Heart left ventricle (tissue), 16 donors: ENCODE data around the gene RCCD1. TPM values are rescaled to one million over a fixed set of nuclear protein-coding genes. Genes with fewer than 3 reads are reported as not detected.

Experiments used
- ATAC-seq, 4 donors: fragments of 200-7000 bp; cut with Tn5 transposase; one replicate each; pipeline ENCODE4 v1.9.1; 2020 to 2022; ENCODE audit warnings: moderate library complexity in 4 of 4, mild to moderate bottlenecking in 3 of 4, moderate number of reproducible peaks in 1 of 4
- DNase-seq, 5 donors: peaks; one replicate each; pipeline ENCODE4 v3.0.0-alpha.2; 2020
- H3K27ac ChIP-seq, 12 donors: fragments of 200-600 bp; sonication (generic) in 4 of 12; one replicate each; pipeline versions ENCODE4 v1.5.0 to v1.8.0; 2016 to 2022; ENCODE audit warnings: mild to moderate bottlenecking in 2 of 12
- H3K27me3 ChIP-seq, 9 donors: fragments of 200-600 bp; sonication (generic) in 2 of 9; one replicate each; pipeline versions ENCODE4 v1.5.1 to v1.8.0; 2016 to 2022; ENCODE audit warnings: mild to moderate bottlenecking in 3 of 9
- H3K36me3 ChIP-seq, 9 donors: fragments of 200-600 bp; sonication (generic) in 2 of 9; one replicate each; pipeline versions ENCODE4 v1.5.0 to v1.8.0; 2018 to 2022; ENCODE audit warnings: mild to moderate bottlenecking in 2 of 9
- H3K4me1 ChIP-seq, 12 donors: fragments of 200-600 bp; sonication (generic) in 4 of 12; one replicate each; pipeline versions ENCODE4 v1.5.0 to v1.8.0; 2016 to 2022; ENCODE audit warnings: mild to moderate bottlenecking in 3 of 12
- H3K4me3 ChIP-seq, 12 donors: fragments of 200-600 bp; sonication (generic) in 4 of 12; one replicate each; pipeline versions ENCODE4 v1.5.0 to v1.8.0; 2017 to 2022; ENCODE audit warnings: mild to moderate bottlenecking in 9 of 12, moderate library complexity in 4 of 12
- H3K9me3 ChIP-seq, 12 donors: fragments of 200-600 bp; sonication (generic) in 4 of 12; one replicate each; pipeline versions ENCODE4 v1.5.0 to v1.8.0; 2016 to 2022; ENCODE audit warnings: mild to moderate bottlenecking in 1 of 12
- POLR2A ChIP-seq, 2 donors: fragments of 450-650 bp; IDR thresholded peaks; one replicate each; pipeline ENCODE4 v1.6.1; 2017; ENCODE audit warnings: antibody characterized with exemption in 2 of 2, mild to moderate bottlenecking in 2 of 2, moderate library complexity in 2 of 2
- WGBS, 4 donors: extraction: QIAGEN DNeasy Blood & Tissue Kit in 2 of 4; methylation state at CpG; one replicate each; pipeline versions ENCODE4 v1.1.5 to v1.1.7; 2013 to 2018; 5-methylcytosine and 5-hydroxymethylcytosine counted together
- intact Hi-C, 10 donors: fragments of 100-400 bp; cut with DNase I; formaldehyde crosslinking; loops; one replicate each; pipeline versions ENCODE4 v1.11.1 to v1.14.2; 2022
- polyA plus RNA-seq, 2 donors: library from polyadenylated mRNA; stranded (reverse); fragments of 200-250 nt; gene quantifications; one replicate each; pipeline ENCODE4 v1.2.3, GENCODE V29; 2013
- total RNA-seq, 9 donors: library from RNA; depleted of rRNA in 2 of 9; stranded (reverse); fragments of >200 nt in 2 of 9; fragmentation: NEBNext Ultra II Directional in 3 of 9; extraction: Animal tissue kit (Norgen Biotek cat#: 25700) in 3 of 9; gene quantifications; one replicate each; pipeline versions ENCODE4 v1.1.0 to v1.2.4, GENCODE V29; 2016 to 2023
- TF ChIP-seq, protein P1 (sequence below), 12 donors: fragments of 200-600 bp; sonication (generic) in 4 of 12; IDR thresholded peaks; one replicate each; pipeline versions ENCODE4 v1.5.0 to v1.8.0; 2018 to 2022; ENCODE audit warnings: antibody characterized with exemption in 12 of 12, mild to moderate bottlenecking in 5 of 12
- donor health status: ischemic (EF 13 %, LVEDD 7.1; RV severe dilation, severe dysfunction).
- donor health status: healthy with polysubstance abuse.
- donor health status: DM: no; HTN: yes; CAD: no.
- donor health status: DM: no; HTN: no; CAD: no.
- donor health status: ischemic (EF 25% LVEDD 6.9; RV normal size, moderate dysfunction).
- donor health status: ischemic (EF 25% LVEDD 5.7; RV mildly dilated, moderate dysfunction).
- donor health status: healthy.
- donor health status: DM: yes; HTN: yes; CAD: no.
- donor health status: ischemic (EF 35%, LVEDD 5.7; RV mildly dilated, moderate dysfunction).
- donor health status: nonischemic (EF 11% LVEDD 7.7; RV severe dilation, severe dysfunction).
- donor health status: DM: yes; HTN: yes; CAD: no.
- donor health status: PGD.
- donor health status: ischemic (EF 29% LVEDD 5.4; RV normal size, mild dysfunction).
- donor health status: nonischemic (EF 23%, LVEDD 6.1; RV moderate dilation, normal function).

Gene RCCD1
- total and polyA plus RNA-seq, 11 donors, result 5.4 to 11.1 (median 6.9) TPM

DNA sequence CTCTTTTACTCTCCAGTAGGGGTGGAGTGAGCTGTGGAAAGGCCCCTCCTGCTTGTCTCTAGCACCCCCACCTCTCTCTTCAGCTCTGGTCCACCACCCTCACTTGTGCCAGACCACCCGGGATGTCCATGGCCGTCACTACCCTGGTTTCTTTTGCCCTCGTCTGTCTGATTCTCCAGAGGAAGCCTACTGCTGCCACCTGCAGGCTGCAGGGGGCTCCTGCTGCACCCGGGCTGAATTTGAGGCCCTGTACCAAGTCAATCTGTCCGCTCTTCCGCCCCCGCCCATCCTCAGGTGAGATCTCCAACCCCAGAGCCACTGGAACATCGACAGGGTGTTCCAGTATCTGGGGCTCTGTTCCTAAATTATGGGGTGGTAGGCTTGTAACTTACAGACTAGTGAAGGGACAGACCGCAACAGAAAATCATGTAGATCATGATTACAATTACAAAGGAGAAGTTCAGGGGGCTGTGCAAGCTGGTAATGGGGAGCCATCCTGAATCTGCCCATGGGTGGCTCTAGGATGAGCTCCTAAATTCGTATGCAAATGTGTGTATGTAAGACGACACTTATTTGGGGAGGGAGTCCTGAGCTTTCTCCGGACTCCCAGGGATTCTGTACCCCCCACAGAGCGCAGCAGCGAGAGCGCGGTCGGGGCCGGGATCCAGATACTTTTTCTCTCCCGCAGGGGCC, 20.3 kb upstream of the RCCD1 start:
- intact Hi-C loops, result loop anchor here in 7 of 10 donors (1.0 to 5.0 kb wide), 7 partner anchors 32 to 287 kb away; partner anchors contain the start of genes MAN2A2 (in 2 of the 7) and PRC1 (in 1 of the 7)
- H3K27me3 ChIP-seq, result no peaks in the 10 kb centered on the region
- H3K4me3 ChIP-seq, result peak overlapping the region; percentile 50 to 87 (median 68)
- no peak for TF ChIP-seq POLR2A (IDR thresholded peaks at IDR 0.05)
- TF ChIP-seq, protein P1, sequence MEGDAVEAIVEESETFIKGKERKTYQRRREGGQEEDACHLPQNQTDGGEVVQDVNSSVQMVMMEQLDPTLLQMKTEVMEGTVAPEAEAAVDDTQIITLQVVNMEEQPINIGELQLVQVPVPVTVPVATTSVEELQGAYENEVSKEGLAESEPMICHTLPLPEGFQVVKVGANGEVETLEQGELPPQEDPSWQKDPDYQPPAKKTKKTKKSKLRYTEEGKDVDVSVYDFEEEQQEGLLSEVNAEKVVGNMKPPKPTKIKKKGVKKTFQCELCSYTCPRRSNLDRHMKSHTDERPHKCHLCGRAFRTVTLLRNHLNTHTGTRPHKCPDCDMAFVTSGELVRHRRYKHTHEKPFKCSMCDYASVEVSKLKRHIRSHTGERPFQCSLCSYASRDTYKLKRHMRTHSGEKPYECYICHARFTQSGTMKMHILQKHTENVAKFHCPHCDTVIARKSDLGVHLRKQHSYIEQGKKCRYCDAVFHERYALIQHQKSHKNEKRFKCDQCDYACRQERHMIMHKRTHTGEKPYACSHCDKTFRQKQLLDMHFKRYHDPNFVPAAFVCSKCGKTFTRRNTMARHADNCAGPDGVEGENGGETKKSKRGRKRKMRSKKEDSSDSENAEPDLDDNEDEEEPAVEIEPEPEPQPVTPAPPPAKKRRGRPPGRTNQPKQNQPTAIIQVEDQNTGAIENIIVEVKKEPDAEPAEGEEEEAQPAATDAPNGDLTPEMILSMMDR (IDR thresholded peaks at IDR 0.05), result peak; percentile 78 to 94 (median 88)
- H3K36me3 ChIP-seq, result peaks cover 0 to 30% (median 28%) of the 10 kb centered on the region in 9 donors
- no peaks in the 10 kb centered on the region for H3K9me3 ChIP-seq
- WGBS, 4 donors, result 2 to 3% (median 2%) methylated on average over 11 to 19 of the region's 19 CpGs
- DNase-seq, result peak; percentile 82 to 91 (median 86)
- peak overlapping the region in 11 of 12 donors; percentile 64 to 85 (median 77) for H3K27ac ChIP-seq
- peak; percentile 27 to 53 (median 44) for ATAC-seq
- peaks cover 11 to 58% (median 43%) of the 10 kb centered on the region in 12 donors for H3K4me1 ChIP-seq

DNA sequence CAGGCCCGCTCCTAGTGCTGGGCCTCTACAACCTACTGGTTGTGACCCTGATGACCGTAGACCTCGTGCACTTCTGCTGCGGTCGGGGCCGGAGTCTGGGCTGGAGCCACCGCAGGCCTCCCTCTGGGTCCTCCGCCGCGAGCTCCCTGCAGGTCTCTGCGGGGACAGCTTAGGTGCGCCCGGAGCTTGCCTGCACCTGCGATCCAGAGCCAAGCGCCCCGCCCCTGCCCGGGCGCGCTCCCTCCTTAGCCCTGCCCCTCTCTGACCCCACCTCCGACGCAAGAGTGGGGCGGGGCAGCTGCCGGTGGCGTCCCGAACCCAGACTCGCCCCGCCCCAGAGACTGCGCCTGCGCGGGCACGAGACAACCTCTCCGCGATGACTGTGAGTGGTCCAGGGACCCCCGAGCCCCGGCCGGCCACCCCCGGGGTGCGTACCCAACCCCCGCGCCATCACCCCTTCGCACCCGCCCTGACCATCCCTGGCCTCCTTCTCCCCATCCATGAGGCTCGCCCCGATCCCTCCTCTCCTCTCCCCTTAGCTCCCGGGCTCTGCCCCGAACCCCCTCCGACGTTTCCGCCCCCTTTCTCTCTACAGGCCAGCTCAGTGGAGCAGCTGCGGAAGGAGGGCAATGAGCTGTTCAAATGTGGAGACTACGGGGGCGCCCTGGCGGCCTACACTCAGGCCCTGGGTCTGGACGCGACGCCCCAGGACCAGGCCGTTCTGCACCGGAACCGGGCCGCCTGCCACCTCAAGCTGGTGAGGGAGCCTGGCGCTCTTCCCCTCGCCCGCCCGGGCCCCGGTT, 19.5 kb upstream of the RCCD1 start, which contains the start of gene UNC45A:
TSS of gene UNC45A (plus strand) at position 337 of the 803 bp plus-strand sequence. CDS start at position 377, 40 bp downstream.
- Histone ChIP-seq H3K27ac (peak within 1 kb of the TSS in 11 of 12 donors; percentile 64 to 85 (median 77)), H3K27me3 (no peaks in the 10 kb centered on the region), H3K36me3 (peaks cover 3 to 38% (median 35%) of the 10 kb centered on the region in 9 donors), H3K9me3 (no peaks in the 10 kb centered on the region), H3K4me3 (peak within 1 kb of the TSS; percentile 50 to 87 (median 68)), H3K4me1 (peaks cover 11 to 55% (median 42%) of the 10 kb centered on the region in 12 donors)
- WGBS, 4 donors, result 1 to 2% (median 1%) methylated on average over 14 to 65 of the region's 65 CpGs
- DNase-seq, result peak; percentile 93 to 97 (median 94)
- intact Hi-C loops, result loop anchor here in 7 of 10 donors (1.0 to 5.0 kb wide), 7 partner anchors 32 to 288 kb away; partner anchors contain the start of genes MAN2A2 (in 2 of the 7) and PRC1 (in 1 of the 7)
- peak; percentile 77 to 90 (median 89) for ATAC-seq
- peak in 1 of 2 donors; percentile 67 for TF ChIP-seq POLR2A (IDR thresholded peaks at IDR 0.05)
- TF ChIP-seq, protein P1 (IDR thresholded peaks at IDR 0.05), result no peak

DNA sequence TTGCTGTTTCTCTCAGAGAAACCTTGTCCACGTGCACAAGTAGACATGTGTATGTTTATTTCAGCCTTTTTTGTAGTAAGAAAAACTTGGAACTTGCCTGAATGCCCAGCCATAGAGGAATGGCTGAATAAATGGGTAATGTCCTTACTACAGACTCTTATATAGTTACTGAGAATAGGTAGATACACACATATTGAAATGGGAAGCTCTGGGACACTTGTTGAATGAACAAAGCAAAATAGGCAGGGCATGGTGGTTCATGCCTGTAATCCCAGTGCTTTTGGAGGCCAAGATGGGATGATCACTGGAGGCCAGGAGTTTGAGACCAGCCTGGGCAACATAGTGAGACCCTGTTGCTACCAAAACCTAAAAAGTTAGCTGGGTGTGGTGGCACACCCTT, 17.9 kb upstream of the RCCD1 start:
- peaks cover 4 to 39% (median 28%) of the 10 kb centered on the region in 12 donors for H3K4me1 ChIP-seq
- intact Hi-C loops, result no loop called here
- DNase-seq, result no peak
- H3K36me3 ChIP-seq, result peaks cover 3 to 55% (median 52%) of the 10 kb centered on the region in 9 donors
- no peak overlapping the region for H3K27ac ChIP-seq
- no peak overlapping the region for H3K4me3 ChIP-seq
- WGBS, 4 donors, result 76 to 90% (median 81%) methylated on average over 1 of the region's 1 CpG
- ATAC-seq, result no peak
- H3K9me3 ChIP-seq, result no peaks in the 10 kb centered on the region
- H3K27me3 ChIP-seq, result no peaks in the 10 kb centered on the region
- no peak for TF ChIP-seq POLR2A (IDR thresholded peaks at IDR 0.05)
- TF ChIP-seq, protein P1 (IDR thresholded peaks at IDR 0.05), result no peak
